GM23248 (cell line): ENCODE data around the gene BRD7. TPM values are rescaled to one million over a fixed set of nuclear protein-coding genes. Genes with fewer than 3 reads are reported as not detected.

Source experiments
- DNase-seq: peaks from one replicate; pipeline ENCODE4 v3.0.0-alpha.2; 2015
- H2AFZ ChIP-seq: fragments of 200-600 bp; sonication (generic); 2 replicates; pipeline ENCODE4 v1.6.1; 2016; ENCODE audit warnings: antibody characterized with exemption
- H3F3A ChIP-seq: fragments of 200-600 bp; sonication (generic); 2 replicates; pipeline ENCODE4 v1.6.1; 2016; ENCODE audit warnings: mild to moderate bottlenecking, antibody characterized with exemption, mixed run types; ENCODE audit not compliant: insufficient read depth
- H3K27ac ChIP-seq: fragments of 200-600 bp; sonication (generic); 2 replicates; pipeline ENCODE4 v1.5.1; 2016; ENCODE audit warnings: mild to moderate bottlenecking
- H3K27me3 ChIP-seq: fragments of 200-600 bp; sonication (generic); replicated peaks from 2 replicates; pipeline ENCODE4 v1.6.1; 2016; ENCODE audit warnings: mild to moderate bottlenecking; ENCODE audit not compliant: insufficient read depth
- H3K36me3 ChIP-seq: fragments of 200-600 bp; sonication (generic); 2 replicates; pipeline ENCODE4 v1.6.1; 2016; ENCODE audit warnings: low read depth, mild to moderate bottlenecking
- H3K4me1 ChIP-seq: fragments of 200-600 bp; sonication (generic); 2 replicates; pipeline ENCODE4 v1.6.1; 2016; ENCODE audit warnings: mild to moderate bottlenecking; ENCODE audit not compliant: insufficient read depth
- H3K4me2 ChIP-seq: fragments of 200-600 bp; sonication (generic); one replicate; pipeline ENCODE4 v1.6.1; 2016; ENCODE audit warnings: mild to moderate bottlenecking; ENCODE audit not compliant: unreplicated experiment
- H3K4me3 ChIP-seq: fragments of 200-600 bp; sonication (generic); 2 replicates; pipeline ENCODE4 v1.5.1; 2016; ENCODE audit warnings: mild to moderate bottlenecking
- H3K79me2 ChIP-seq: fragments of 200-600 bp; sonication (generic); 2 replicates; pipeline ENCODE4 v1.6.1; 2016; ENCODE audit warnings: mild to moderate bottlenecking; ENCODE audit not compliant: insufficient read depth
- H3K9ac ChIP-seq: fragments of 200-600 bp; sonication (generic); 2 replicates; pipeline ENCODE4 v1.6.1; 2016; ENCODE audit warnings: mild to moderate bottlenecking
- H3K9me2 ChIP-seq: fragments of 200-600 bp; sonication (generic); 2 replicates; pipeline ENCODE4 v1.6.1; 2016; ENCODE audit warnings: mixed run types, mild to moderate bottlenecking, moderate library complexity; ENCODE audit not compliant: insufficient read depth
- H3K9me3 ChIP-seq: fragments of 200-600 bp; sonication (generic); one replicate; pipeline ENCODE4 v1.6.1; 2017; ENCODE audit warnings: low read depth
- H4K20me1 ChIP-seq: fragments of 200-600 bp; sonication (generic); 2 replicates; pipeline ENCODE4 v1.6.0; 2016; ENCODE audit not compliant: insufficient read depth
- EZH2 ChIP-seq: fragments of 200-600 bp; sonication (generic); IDR thresholded peaks from 2 replicates; pipeline ENCODE4 v1.6.1; 2018; ENCODE audit warnings: antibody characterized with exemption, mild to moderate bottlenecking; ENCODE audit not compliant: insufficient read depth, poor library complexity, severe bottlenecking
- EZH2phosphoT487 ChIP-seq: fragments of 200-600 bp; sonication (generic); IDR thresholded peaks from 2 replicates; pipeline ENCODE4 v1.6.1; 2018; ENCODE audit warnings: antibody characterized with exemption, moderate library complexity, mild to moderate bottlenecking, low read depth; ENCODE audit not compliant: insufficient read depth
- WGBS, 2 experiments: methylation state at CpG; one replicate each; pipeline ENCODE4 v1.1.6; 2015 to 2017; ENCODE audit warnings: low lambda C conversion rate in 2 of 2, low coverage in 1 of 2; ENCODE audit errors: missing lambda C conversion rate in 2 of 2; 5-methylcytosine and 5-hydroxymethylcytosine counted together
- in situ Hi-C: fragments of 300-500 bp; cut with MboI; formaldehyde crosslinking; loops from 2 replicates; pipeline ENCODE4 v1.15.0; 2020
- polyA plus RNA-seq: library from polyadenylated mRNA; unstranded; fragments of >200 nt; fragmentation: Nextera tagmentation; extraction: Ambion mirVana; gene quantifications from 2 replicates; pipeline ENCODE4 v1.2.1, GENCODE V29; 2016
- total RNA-seq: library from RNA; depleted of rRNA; stranded (reverse); fragments of >200 nt; shearing (Covaris generic); gene quantifications from 2 replicates; pipeline ENCODE4 v1.2.3, GENCODE V29; 2014

Gene BRD7
- total and polyA plus RNA-seq, 2 experiments from 2014 or later: 20.3 to 35.8 TPM

DNA sequence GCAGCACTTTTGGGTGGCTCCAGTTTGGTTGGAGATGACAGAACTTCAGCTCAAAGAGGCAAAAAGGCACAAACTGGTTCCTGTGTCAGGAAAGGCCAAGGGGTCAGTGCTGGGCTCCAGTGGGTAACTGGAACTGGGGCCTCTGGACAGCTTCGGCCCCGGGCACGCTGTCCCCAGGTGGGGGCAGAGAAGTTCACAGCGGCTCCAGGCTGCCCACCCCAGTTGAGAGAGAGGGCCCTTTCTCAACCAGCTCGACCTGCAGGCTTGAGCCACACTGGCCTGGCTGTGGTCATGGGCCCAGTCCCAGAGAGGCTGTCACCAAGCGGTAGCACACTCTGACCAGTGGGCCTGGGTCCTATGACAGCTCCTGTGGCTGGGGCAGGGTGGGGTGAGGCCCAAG, 77.9 kb downstream of the BRD7 start:
- H3K27me3 ChIP-seq: no peaks in the 10 kb centered on the region
- H3K4me2 ChIP-seq: no peak overlapping the region
- H3K9me3 ChIP-seq: no peaks in the 10 kb centered on the region
- peaks cover 2% of the 10 kb centered on the region; the same call in 1 of the 2 replicates for H3K4me1 ChIP-seq
- WGBS, 2 experiments: 95 to 97% methylated on average over 5 to 6 of the region's 6 CpGs
- no peaks in the 10 kb centered on the region for H4K20me1 ChIP-seq
- H3K9ac ChIP-seq: no peak overlapping the region
- H3K27ac ChIP-seq: no peak overlapping the region
- H3F3A ChIP-seq: no peaks in the 10 kb centered on the region
- no peaks in the 10 kb centered on the region for H3K9me2 ChIP-seq
- no peak overlapping the region for H3K4me3 ChIP-seq
- no peak overlapping the region for H2AFZ ChIP-seq
- in situ Hi-C loops: no loop called here
- no peak for TF ChIP-seq EZH2
- peaks cover 5% of the 10 kb centered on the region; the same call in 1 of the 2 replicates for H3K36me3 ChIP-seq
- no peak for DNase-seq
- peaks cover 41% of the 10 kb centered on the region for H3K79me2 ChIP-seq

DNA sequence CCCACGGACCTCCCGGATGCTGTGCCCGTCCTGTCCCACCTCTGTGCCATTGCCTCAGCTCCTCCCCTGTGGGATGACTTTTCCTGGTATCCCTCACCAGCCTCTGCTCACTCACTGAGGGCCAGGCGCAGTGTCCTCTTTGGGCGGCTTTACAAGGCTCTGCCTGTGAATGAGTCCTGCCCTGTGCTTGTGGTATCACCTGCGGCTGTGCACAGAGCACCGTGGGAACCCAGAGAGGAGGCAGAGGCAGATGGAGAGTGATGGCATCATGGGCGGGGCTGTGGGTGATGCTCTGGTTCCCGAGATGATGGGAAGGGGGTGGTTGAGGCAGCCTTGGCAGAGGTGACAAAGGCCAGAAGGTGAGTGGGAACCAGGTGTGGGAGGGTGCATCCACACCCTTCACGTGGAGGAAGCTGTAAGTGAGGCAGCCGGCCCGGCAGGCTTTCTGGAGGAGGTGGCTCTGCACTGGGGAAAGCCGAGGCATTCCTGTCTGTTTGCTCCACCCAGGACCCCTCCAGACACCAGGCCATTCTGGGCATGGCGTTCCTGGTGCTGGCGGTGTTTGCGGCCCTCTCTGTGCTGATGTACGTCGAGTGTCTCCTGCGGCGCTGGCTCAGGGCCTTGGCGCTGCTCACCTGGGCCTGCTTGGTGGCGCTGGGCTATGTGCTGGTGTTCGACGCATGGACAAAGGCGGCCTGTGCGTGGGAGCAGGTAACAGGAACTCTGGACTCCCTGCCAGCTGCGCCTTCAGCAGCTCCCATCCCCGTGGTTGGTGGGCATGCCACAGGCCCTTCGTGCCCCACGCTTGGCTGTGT, 78.6 kb downstream of the BRD7 start:
- no peak for DNase-seq
- no peaks in the 10 kb centered on the region for H3K9me3 ChIP-seq
- peaks cover 5% of the 10 kb centered on the region; the same call in 1 of the 2 replicates for H3K36me3 ChIP-seq
- no peak overlapping the region for H3K4me3 ChIP-seq
- H4K20me1 ChIP-seq: no peaks in the 10 kb centered on the region
- H3F3A ChIP-seq: no peaks in the 10 kb centered on the region
- H3K9ac ChIP-seq: no peak overlapping the region
- TF ChIP-seq EZH2 (no peak), EZH2phosphoT487 (no peak)
- in situ Hi-C loops: no loop called here
- H3K4me2 ChIP-seq: no peak overlapping the region
- 88 to 91% methylated on average over 29 of the region's 30 CpGs for WGBS, 2 experiments
- H3K27me3 ChIP-seq: no peaks in the 10 kb centered on the region
- H2AFZ ChIP-seq: no peak overlapping the region
- H3K79me2 ChIP-seq: peaks cover 48% of the 10 kb centered on the region
- peaks cover 6% of the 10 kb centered on the region; the same call in 1 of the 2 replicates for H3K4me1 ChIP-seq
- no peaks in the 10 kb centered on the region for H3K9me2 ChIP-seq
- H3K27ac ChIP-seq: no peak overlapping the region

GRCh38 chr16:50288920-50289319, 79.9 kb downstream of the BRD7 start:
- Histone ChIP-seq H3F3A (no peaks in the 10 kb centered on the region), H3K4me2 (no peak overlapping the region), H3K9ac (no peak overlapping the region), H3K36me3 (peaks cover 5% of the 10 kb centered on the region; the same call in 1 of the 2 replicates), H3K79me2 (peaks cover 60% of the 10 kb centered on the region), H3K9me3 (no peaks in the 10 kb centered on the region), H2AFZ (no peak overlapping the region), H4K20me1 (no peaks in the 10 kb centered on the region), H3K27ac (no peak overlapping the region), H3K27me3 (no peaks in the 10 kb centered on the region), H3K9me2 (no peaks in the 10 kb centered on the region), H3K4me1 (peaks cover 6% of the 10 kb centered on the region; the same call in 1 of the 2 replicates), H3K4me3 (no peak overlapping the region)
- WGBS, 2 experiments: 62 to 73% methylated on average over 3 of the region's 3 CpGs
- DNase-seq: no peak
- in situ Hi-C loops: no loop called here
- TF ChIP-seq EZH2: no peak
- TF ChIP-seq EZH2phosphoT487: no peak

DNA sequence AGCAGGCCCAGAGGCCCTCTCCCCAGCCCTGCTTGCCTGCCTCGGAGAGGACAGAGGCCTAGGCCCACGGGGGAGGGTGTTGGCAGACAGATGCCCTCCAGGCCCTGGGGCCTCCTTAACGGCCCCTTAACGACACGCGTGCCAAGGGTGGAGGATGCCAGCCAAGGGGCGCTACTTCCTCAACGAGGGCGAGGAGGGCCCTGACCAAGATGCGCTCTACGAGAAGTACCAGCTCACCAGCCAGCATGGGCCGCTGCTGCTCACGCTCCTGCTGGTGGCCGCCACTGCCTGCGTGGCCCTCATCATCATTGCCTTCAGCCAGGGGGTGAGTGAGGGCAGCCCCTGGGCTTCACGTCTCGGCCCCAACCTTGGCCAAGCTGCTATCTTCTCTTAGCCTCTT, 80.8 kb downstream of the BRD7 start:
- H3K4me1 ChIP-seq: peaks cover 6% of the 10 kb centered on the region; the same call in 1 of the 2 replicates
- no peak overlapping the region for H3K9ac ChIP-seq
- H3K36me3 ChIP-seq: peaks cover 5% of the 10 kb centered on the region; the same call in 1 of the 2 replicates
- no peak for DNase-seq
- no peak overlapping the region for H2AFZ ChIP-seq
- no peak overlapping the region for H3K4me3 ChIP-seq
- no peaks in the 10 kb centered on the region for H3K9me2 ChIP-seq
- H3K79me2 ChIP-seq: peaks cover 69% of the 10 kb centered on the region
- H3K27ac ChIP-seq: no peak overlapping the region
- no peaks in the 10 kb centered on the region for H4K20me1 ChIP-seq
- no peak for TF ChIP-seq EZH2phosphoT487
- TF ChIP-seq EZH2: no peak
- H3K9me3 ChIP-seq: no peaks in the 10 kb centered on the region
- WGBS, 2 experiments: 97% methylated on average over 16 to 17 of the region's 17 CpGs
- in situ Hi-C loops: no loop called here
- no peaks in the 10 kb centered on the region for H3F3A ChIP-seq
- H3K4me2 ChIP-seq: no peak overlapping the region
- H3K27me3 ChIP-seq: no peaks in the 10 kb centered on the region
